Measurements from ENCODE around the gene TYK2. TPM values are rescaled to one million over a fixed set of nuclear protein-coding genes. Genes with fewer than 3 reads are reported as not detected.

Gene TYK2
- total RNA-seq, 1 experiment from 2014 or later, result 104 TPM

DNA sequence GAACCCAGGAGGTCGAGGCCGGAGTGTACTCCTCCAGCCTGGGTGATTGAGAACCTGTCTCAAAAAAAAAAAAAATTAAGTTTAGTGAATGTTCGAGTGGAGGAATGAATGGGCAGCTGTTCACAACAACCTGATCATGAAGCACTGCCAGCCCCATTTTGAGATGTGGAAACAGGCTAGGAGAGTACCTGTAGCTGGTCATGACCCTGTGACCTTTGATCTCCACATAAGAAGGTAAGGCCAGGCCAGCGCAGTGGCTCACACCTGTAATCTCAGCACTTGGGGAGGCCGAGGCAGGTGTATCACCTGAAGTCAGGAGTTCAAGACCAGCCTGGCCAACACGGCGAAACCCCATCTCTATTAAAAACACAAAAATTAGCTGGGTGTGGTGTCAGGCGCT, 54.6 kb downstream of the TYK2 start:
- in situ Hi-C loops (cut with HindIII; ENCODE audit: low pct_unique_long_range_greater_than_20kb, low sequenced_read_pairs), result no loop called here
- BruUV-seq (replicated peaks), result no TSS peak
- no peaks in the 10 kb centered on the region for H3K9me3 ChIP-seq (ENCODE audit: control insufficient read depth, insufficient read depth, low read depth, low read length)
- H3K36me3 ChIP-seq (ENCODE audit: control insufficient read depth, insufficient read depth, low read length), result peaks cover 6% of the 10 kb centered on the region; the same call in 1 of the 2 replicates
- ATAC-seq (no peak), DNase-seq (ENCODE audit: low read depth, low spot score) (no peak)
- intact Hi-C loops (cut with micrococcal nuclease; ENCODE audit: unreplicated experiment), result no loop called here
- CTCF ChIA-PET, result no interaction called here
- POLR2A ChIA-PET, result interaction anchor here (0.7 kb wide), 1 partner anchor 49 kb away, joined by 3 read pairs; no protein-coding TSS in a partner anchor
- no peaks in the 10 kb centered on the region for H3K27me3 ChIP-seq (ENCODE audit: control insufficient read depth, insufficient read depth, low read length)
- H3K27ac ChIP-seq (ENCODE audit: low read length), result no peak overlapping the region
- H3K4me3 ChIP-seq (ENCODE audit: low read depth in 2 of 2, low read length in 2 of 2), result no peak overlapping the region
- no peak for TF ChIP-seq SIN3A (IDR thresholded peaks at IDR 0.05; ENCODE audit: borderline replicate concordance, insufficient read depth, low read depth, low read length)
- H3K4me1 ChIP-seq (ENCODE audit: control insufficient read depth, insufficient read depth, low read length), result no peaks in the 10 kb centered on the region

DNA sequence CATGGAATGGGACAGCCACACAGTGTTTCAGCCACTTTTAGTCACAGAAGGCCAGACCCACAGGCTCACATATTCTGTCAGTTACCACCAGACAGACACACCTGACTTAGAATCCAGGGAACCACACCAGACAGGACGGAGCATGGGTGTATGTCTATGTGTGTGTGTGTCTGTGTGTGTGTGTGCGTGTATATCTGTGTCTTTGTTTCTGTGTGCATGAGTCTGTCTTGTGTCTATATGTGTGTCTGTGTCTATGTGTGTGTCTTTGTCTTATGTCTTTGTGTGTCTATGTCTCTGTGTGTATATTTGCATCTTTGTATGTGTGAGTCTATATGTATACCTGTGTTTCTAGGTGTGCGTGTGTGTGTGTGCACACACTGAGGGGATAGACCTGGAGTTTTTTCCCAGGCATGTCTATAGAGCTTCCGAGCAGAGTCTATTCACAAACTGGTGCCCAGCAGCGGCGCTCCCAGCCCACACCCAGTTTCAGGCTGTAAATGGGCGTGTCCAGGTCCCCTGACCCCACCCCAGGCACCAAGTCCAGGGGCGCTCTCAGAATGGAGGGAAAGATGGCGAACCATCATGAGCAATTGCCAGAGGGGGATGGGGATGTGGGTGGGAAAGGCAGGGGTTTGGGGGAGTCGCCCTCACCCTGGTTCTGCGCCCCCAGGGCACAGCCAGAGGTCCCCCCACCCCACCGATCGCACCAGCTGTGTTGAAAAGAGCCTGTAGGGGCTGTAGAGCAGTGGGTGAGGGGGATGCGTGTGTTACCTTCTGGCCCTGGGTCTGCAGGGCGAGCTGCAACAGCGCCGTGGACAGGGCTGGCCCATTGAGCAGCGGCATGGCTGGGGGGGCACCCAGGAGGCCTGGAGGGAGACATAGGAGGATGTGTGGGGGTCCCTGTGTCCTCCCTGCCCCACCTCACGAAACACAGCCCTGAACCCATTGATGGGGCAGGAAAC, 58.2 kb downstream of the TYK2 start:
- ChIA-PET CTCF (interaction anchor here (0.6 kb wide), 1 partner anchor 69 kb away, joined by 12 read pairs; no protein-coding TSS in a partner anchor), POLR2A (no interaction called here)
- Histone ChIP-seq H3K4me1 (ENCODE audit: control insufficient read depth, insufficient read depth, low read length) (no peaks in the 10 kb centered on the region), H3K36me3 (ENCODE audit: control insufficient read depth, insufficient read depth, low read length) (no peaks in the 10 kb centered on the region; the same call in 1 of the 2 replicates), H3K27me3 (ENCODE audit: control insufficient read depth, insufficient read depth, low read length) (no peaks in the 10 kb centered on the region), H3K9me3 (ENCODE audit: control insufficient read depth, insufficient read depth, low read depth, low read length) (no peaks in the 10 kb centered on the region), H3K4me3 (ENCODE audit: low read depth in 2 of 2, low read length in 2 of 2) (no peak overlapping the region), H3K27ac (ENCODE audit: low read length) (no peak overlapping the region)
- in situ Hi-C loops (cut with HindIII; ENCODE audit: low pct_unique_long_range_greater_than_20kb, low sequenced_read_pairs), result no loop called here
- intact Hi-C loops (cut with micrococcal nuclease; ENCODE audit: unreplicated experiment), result no loop called here
- DNase-seq (ENCODE audit: low read depth, low spot score), result no peak
- BruUV-seq (replicated peaks), result no TSS peak
- no peak for ATAC-seq
- TF ChIP-seq, protein P1, sequence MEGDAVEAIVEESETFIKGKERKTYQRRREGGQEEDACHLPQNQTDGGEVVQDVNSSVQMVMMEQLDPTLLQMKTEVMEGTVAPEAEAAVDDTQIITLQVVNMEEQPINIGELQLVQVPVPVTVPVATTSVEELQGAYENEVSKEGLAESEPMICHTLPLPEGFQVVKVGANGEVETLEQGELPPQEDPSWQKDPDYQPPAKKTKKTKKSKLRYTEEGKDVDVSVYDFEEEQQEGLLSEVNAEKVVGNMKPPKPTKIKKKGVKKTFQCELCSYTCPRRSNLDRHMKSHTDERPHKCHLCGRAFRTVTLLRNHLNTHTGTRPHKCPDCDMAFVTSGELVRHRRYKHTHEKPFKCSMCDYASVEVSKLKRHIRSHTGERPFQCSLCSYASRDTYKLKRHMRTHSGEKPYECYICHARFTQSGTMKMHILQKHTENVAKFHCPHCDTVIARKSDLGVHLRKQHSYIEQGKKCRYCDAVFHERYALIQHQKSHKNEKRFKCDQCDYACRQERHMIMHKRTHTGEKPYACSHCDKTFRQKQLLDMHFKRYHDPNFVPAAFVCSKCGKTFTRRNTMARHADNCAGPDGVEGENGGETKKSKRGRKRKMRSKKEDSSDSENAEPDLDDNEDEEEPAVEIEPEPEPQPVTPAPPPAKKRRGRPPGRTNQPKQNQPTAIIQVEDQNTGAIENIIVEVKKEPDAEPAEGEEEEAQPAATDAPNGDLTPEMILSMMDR (IDR thresholded peaks at IDR 0.05), result no peak
- TF ChIP-seq POLR2AphosphoS5 (IDR thresholded peaks at IDR 0.05; ENCODE audit: low read depth, low read length) (no peak), TCF7L2 (IDR thresholded peaks at IDR 0.05; ENCODE audit: low read depth, low read length) (no peak), SIN3A (IDR thresholded peaks at IDR 0.05; ENCODE audit: borderline replicate concordance, insufficient read depth, low read depth, low read length) (no peak)
- TF ChIP-seq, protein P2, sequence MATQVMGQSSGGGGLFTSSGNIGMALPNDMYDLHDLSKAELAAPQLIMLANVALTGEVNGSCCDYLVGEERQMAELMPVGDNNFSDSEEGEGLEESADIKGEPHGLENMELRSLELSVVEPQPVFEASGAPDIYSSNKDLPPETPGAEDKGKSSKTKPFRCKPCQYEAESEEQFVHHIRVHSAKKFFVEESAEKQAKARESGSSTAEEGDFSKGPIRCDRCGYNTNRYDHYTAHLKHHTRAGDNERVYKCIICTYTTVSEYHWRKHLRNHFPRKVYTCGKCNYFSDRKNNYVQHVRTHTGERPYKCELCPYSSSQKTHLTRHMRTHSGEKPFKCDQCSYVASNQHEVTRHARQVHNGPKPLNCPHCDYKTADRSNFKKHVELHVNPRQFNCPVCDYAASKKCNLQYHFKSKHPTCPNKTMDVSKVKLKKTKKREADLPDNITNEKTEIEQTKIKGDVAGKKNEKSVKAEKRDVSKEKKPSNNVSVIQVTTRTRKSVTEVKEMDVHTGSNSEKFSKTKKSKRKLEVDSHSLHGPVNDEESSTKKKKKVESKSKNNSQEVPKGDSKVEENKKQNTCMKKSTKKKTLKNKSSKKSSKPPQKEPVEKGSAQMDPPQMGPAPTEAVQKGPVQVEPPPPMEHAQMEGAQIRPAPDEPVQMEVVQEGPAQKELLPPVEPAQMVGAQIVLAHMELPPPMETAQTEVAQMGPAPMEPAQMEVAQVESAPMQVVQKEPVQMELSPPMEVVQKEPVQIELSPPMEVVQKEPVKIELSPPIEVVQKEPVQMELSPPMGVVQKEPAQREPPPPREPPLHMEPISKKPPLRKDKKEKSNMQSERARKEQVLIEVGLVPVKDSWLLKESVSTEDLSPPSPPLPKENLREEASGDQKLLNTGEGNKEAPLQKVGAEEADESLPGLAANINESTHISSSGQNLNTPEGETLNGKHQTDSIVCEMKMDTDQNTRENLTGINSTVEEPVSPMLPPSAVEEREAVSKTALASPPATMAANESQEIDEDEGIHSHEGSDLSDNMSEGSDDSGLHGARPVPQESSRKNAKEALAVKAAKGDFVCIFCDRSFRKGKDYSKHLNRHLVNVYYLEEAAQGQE (IDR thresholded peaks at IDR 0.05; ENCODE audit: insufficient read depth in 1 of 2, low read depth in 2 of 2, low read length in 1 of 2), result no peak
